Psoas muscle (tissue), 8 donors: ENCODE results near the gene THEMIS. TPM values are rescaled to one million over a fixed set of nuclear protein-coding genes. Genes with fewer than 3 reads are reported as not detected.

ENCODE experiments used
- ATAC-seq, 4 donors: fragments of 200-7000 bp; cut with Tn5 transposase; one replicate each; pipeline ENCODE4 v1.9.1; 2020; ENCODE audit warnings: moderate library complexity in 3 of 4, mild to moderate bottlenecking in 2 of 4
- DNase-seq, 2 donors: peaks; one replicate each; pipeline ENCODE4 v3.0.0-alpha.2; 2020
- H3K27ac ChIP-seq: fragments of 200-600 bp; one replicate; pipeline ENCODE4 v1.8.0; 2022
- H3K27me3 ChIP-seq, 3 donors: fragments of 200-600 bp in 1 of 3; one replicate each; pipeline versions ENCODE4 v1.6.1 to v1.8.0; 2013 to 2022; ENCODE audit warnings: low read length in 2 of 3, mild to moderate bottlenecking in 2 of 3, moderate library complexity in 1 of 3; ENCODE audit not compliant: insufficient read depth in 3 of 3
- H3K36me3 ChIP-seq, 2 donors: fragments of 200-600 bp in 1 of 2; one replicate each; pipeline versions ENCODE4 v1.6.1 to v1.8.0; 2013 to 2022; ENCODE audit warnings: low read depth in 1 of 2, mild to moderate bottlenecking in 1 of 2, moderate library complexity in 1 of 2; ENCODE audit not compliant: insufficient read depth in 1 of 2
- H3K4me1 ChIP-seq: fragments of 200-600 bp; one replicate; pipeline ENCODE4 v1.8.0; 2022
- H3K4me3 ChIP-seq: fragments of 200-600 bp; one replicate; pipeline ENCODE4 v1.8.0; 2022; ENCODE audit warnings: mild to moderate bottlenecking
- H3K9me3 ChIP-seq: fragments of 200-600 bp; one replicate; pipeline ENCODE4 v1.8.0; 2022
- WGBS, 3 donors: extraction: QIAGEN DNeasy Blood & Tissue Kit; methylation state at CpG; one replicate each; pipeline versions ENCODE4 v1.1.6 to v1.1.7; 2013; 5-methylcytosine and 5-hydroxymethylcytosine counted together
- intact Hi-C, 2 donors: fragments of 100-400 bp; cut with DNase I; formaldehyde crosslinking; loops; one replicate each; pipeline versions ENCODE4 v1.11.0 to v1.14.2; 2022
- polyA plus RNA-seq, 3 donors: library from polyadenylated mRNA; stranded (reverse); fragments of 200-250 nt; gene quantifications; one replicate each; pipeline ENCODE4 v1.2.3, GENCODE V29; 2013
- total RNA-seq, 4 donors: library from RNA; stranded (reverse); fragmentation: NEBNext Ultra II Directional in 2 of 4; extraction: Animal tissue kit (Norgen Biotek cat#: 25700) in 2 of 4; gene quantifications; one replicate each; pipeline versions ENCODE4 v1.2.1 to v1.2.4, GENCODE V29; 2021 to 2023
- TF ChIP-seq, protein P1 (sequence below): fragments of 200-600 bp; IDR thresholded peaks from one replicate; pipeline ENCODE4 v1.8.0; 2022; ENCODE audit warnings: antibody characterized with exemption
- donor health status: healthy with polysubstance abuse.
- donor health status: DM: no; HTN: no; CAD: no; lungs with moderate emphysema.
- donor health status: Bipolar disorder and iron deficiency.
- donor health status: healthy.
- donor health status: DM: yes; HTN: yes; CAD: no.
- donor health status: DM: no; HTN: no; CAD: no.
- donor health status: DM: no; HTN: no; CAD: no.
- donor health status: DM: yes; HTN: yes; CAD: no.

Gene THEMIS
- total and polyA plus RNA-seq, 7 donors = 0.04 to 0.61 (median 0.17) TPM; not detected in 3

DNA sequence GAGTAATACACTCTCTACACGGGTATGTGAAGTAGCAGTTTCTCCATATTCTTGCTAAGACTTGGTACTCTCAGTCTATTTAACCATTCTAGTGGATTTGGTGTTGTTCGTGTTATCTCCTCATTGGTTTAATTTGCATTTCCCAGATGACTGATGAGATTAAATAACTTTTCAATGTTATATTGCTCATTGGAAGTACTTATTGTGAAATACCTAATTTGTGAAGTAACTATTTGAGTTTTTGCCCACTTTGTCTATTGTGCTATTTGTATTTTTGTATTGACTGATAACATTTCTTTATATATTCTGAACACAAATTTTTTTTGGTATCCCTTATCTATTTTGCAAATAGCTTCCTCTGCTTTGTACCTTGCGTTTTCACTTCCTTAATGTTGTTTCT, 167.9 kb downstream of the THEMIS start:
- Histone ChIP-seq H3K27ac (no peak overlapping the region), H3K36me3 (no peaks in the 10 kb centered on the region), H3K4me1 (no peaks in the 10 kb centered on the region), H3K9me3 (no peaks in the 10 kb centered on the region), H3K27me3 (no peaks in the 10 kb centered on the region), H3K4me3 (no peak overlapping the region)
- intact Hi-C loops = loop anchor here in 1 of 2 donors (10.0 kb wide), 1 partner anchor 1512 kb away; no protein-coding TSS in a partner anchor
- ATAC-seq = no peak
- TF ChIP-seq, protein P1, sequence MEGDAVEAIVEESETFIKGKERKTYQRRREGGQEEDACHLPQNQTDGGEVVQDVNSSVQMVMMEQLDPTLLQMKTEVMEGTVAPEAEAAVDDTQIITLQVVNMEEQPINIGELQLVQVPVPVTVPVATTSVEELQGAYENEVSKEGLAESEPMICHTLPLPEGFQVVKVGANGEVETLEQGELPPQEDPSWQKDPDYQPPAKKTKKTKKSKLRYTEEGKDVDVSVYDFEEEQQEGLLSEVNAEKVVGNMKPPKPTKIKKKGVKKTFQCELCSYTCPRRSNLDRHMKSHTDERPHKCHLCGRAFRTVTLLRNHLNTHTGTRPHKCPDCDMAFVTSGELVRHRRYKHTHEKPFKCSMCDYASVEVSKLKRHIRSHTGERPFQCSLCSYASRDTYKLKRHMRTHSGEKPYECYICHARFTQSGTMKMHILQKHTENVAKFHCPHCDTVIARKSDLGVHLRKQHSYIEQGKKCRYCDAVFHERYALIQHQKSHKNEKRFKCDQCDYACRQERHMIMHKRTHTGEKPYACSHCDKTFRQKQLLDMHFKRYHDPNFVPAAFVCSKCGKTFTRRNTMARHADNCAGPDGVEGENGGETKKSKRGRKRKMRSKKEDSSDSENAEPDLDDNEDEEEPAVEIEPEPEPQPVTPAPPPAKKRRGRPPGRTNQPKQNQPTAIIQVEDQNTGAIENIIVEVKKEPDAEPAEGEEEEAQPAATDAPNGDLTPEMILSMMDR = no peak
- 79 to 80% (median 80%) methylated on average over 3 of the region's 3 CpGs for WGBS, 3 donors
- DNase-seq = no peak

DNA sequence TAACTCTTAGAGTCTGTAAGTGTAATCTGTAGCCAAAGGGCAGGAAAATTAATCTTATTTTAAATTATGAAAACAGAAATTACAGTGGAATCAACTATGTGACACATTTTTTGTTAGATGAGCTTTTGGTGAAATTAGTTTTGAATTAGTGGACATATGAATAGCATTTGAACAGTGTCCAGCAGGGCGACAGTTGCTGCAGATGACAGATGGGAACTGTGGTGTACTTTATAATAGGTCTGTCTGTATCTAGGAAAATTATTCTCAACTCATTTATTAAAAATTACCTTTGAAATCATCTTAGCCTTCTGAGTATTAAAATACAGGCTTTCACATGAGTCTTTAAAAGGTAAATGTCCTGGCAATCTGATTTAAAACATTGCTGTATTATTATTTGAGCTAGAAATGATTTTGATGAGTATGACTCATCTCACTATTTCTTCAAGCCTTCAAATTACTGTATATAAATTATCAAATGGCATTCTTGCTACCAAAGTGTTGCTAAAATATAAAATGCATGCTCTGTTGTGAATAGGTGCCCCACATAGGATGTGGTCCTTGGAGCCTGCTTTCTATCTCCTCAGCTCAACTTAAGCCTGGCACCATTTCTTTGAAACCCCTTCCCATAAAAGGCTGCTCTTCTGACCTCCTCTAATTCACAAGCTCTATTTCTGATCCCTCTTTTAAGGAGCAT, 173.5 kb downstream of the THEMIS start:
- Histone ChIP-seq H3K9me3 (no peaks in the 10 kb centered on the region), H3K27ac (no peak overlapping the region), H3K36me3 (no peaks in the 10 kb centered on the region), H3K4me3 (no peak overlapping the region), H3K4me1 (no peaks in the 10 kb centered on the region), H3K27me3 (peaks cover 0 to 3% (median 2%) of the 10 kb centered on the region in 3 donors)
- WGBS, 3 donors = 21 to 61% (median 38%) methylated on average over 1 of the region's 1 CpG
- TF ChIP-seq, protein P1 = no peak
- ATAC-seq (no peak), DNase-seq (no peak)
- intact Hi-C loops = no loop called here

DNA sequence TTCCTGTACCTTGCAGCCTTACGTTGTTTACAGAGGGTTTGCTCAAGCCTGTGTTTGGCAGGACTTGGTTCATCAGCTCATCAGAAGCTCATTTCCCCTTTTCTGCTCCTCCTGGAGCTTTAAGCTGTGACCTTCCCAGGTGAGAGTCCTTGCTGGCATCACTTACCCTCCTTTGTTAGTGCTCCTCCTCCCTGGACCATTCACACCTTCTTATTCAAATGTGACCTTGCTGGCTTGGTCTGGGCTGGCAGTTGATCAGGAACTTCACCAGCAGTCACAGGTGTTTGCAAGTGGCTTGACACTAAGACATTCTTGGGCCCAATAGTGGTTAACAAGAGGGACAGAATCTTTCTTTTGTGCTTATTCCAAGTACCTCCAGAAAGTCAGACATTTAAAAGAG, 175.0 kb downstream of the THEMIS start:
- Histone ChIP-seq H3K9me3 (no peaks in the 10 kb centered on the region), H3K4me3 (no peak overlapping the region), H3K27ac (no peak overlapping the region), H3K27me3 (peaks cover 0 to 3% (median 2%) of the 10 kb centered on the region in 3 donors), H3K4me1 (no peaks in the 10 kb centered on the region), H3K36me3 (no peaks in the 10 kb centered on the region)
- TF ChIP-seq, protein P1 = no peak
- 43 to 74% (median 65%) methylated on average over 1 of the region's 1 CpG for WGBS, 3 donors
- ATAC-seq (no peak), DNase-seq (no peak)
- intact Hi-C loops = no loop called here

DNA sequence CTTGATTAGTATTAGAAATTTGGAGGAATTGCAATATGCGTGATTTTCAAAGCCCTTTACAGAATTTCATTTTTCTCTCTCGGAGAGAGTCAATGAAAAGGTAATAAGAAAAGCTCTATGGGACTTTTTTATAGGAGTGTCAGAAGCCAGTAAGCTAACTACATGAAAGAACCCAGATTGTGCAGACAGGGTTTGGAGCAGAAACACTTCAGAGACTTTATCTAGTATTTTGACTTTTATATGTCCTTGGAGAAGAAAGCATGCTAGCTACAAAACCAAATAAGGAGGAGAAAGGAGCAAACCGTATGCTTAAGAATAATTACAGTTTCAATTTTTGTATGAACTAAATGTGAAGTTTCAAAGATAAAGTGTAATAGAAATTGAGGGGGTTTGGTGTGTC, 182.2 kb downstream of the THEMIS start:
- DNase-seq (no peak), ATAC-seq (no peak)
- no peaks in the 10 kb centered on the region for H3K9me3 ChIP-seq
- WGBS, 3 donors = 82 to 84% (median 84%) methylated on average over 3 of the region's 3 CpGs
- H3K27ac ChIP-seq = no peak overlapping the region
- H3K4me1 ChIP-seq = no peaks in the 10 kb centered on the region
- H3K27me3 ChIP-seq = peaks cover 0 to 3% (median 2%) of the 10 kb centered on the region in 3 donors
- TF ChIP-seq, protein P1 = no peak
- no peak overlapping the region for H3K4me3 ChIP-seq
- H3K36me3 ChIP-seq = no peaks in the 10 kb centered on the region
- intact Hi-C loops = no loop called here

DNA sequence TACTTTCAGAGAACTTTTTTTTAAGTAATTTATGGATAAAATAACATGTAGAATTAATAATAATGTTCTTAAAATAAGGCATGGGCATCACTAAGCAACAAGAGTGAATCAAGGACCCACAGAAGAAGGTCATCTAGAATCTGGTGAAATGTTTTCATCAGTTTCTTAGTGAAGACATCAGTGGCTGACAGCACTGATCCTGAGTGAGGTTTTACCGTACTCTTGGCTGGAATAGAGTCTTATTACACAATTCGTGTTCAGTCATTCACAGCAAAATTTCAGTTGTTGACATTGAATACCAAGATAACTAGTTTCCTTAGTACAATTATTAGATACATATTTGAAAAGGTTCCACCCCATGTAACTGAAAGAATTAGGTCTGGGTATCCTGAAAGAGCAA, 183.5 kb downstream of the THEMIS start:
- ATAC-seq = no peak
- no peaks in the 10 kb centered on the region for H3K4me1 ChIP-seq
- WGBS, 3 donors = 72 to 87% (median 78%) methylated on average over 2 of the region's 2 CpGs

More for the DNA sequence above, 183.5 kb downstream of the THEMIS start:
- TF ChIP-seq, protein P1 = no peak
- DNase-seq = no peak
- intact Hi-C loops = no loop called here
- Histone ChIP-seq H3K27me3 (no peaks in the 10 kb centered on the region), H3K4me3 (no peak overlapping the region), H3K36me3 (no peaks in the 10 kb centered on the region), H3K9me3 (no peaks in the 10 kb centered on the region), H3K27ac (no peak overlapping the region)
